GM06990 (cell line): ENCODE data around the gene SPRY2.

ENCODE experiments used
- DNase-seq: peaks from one replicate; pipeline ENCODE4 v3.0.0-alpha.2; 2011; ENCODE audit not compliant: insufficient read length; ENCODE audit errors: extremely low read depth
- H3K27me3 ChIP-seq: replicated peaks from 2 replicates; pipeline ENCODE4 v1.6.0; 2011; ENCODE audit warnings: low read length; ENCODE audit not compliant: control insufficient read depth, insufficient read depth
- H3K36me3 ChIP-seq: 2 replicates; pipeline ENCODE4 v1.5.1; 2011; ENCODE audit warnings: low read length; ENCODE audit not compliant: control insufficient read depth, insufficient read depth
- H3K4me3 ChIP-seq: replicated peaks from 2 replicates; pipeline ENCODE4 v1.5.1; 2011; ENCODE audit warnings: low read depth, mild to moderate bottlenecking, control low read depth, low read length
- TF ChIP-seq, protein P1 (sequence below): IDR thresholded peaks from 2 replicates; pipeline ENCODE4 v1.5.1; 2011; ENCODE audit warnings: low read length, control low read depth, mild to moderate bottlenecking, inconsistent platforms; ENCODE audit not compliant: insufficient read depth, poor library complexity, severe bottlenecking

SPRY2 gene

GRCh38 chr13:80314711-80315653 is 25.9 kb downstream of the SPRY2 start:
- Histone ChIP-seq H3K36me3 (no peaks in the 10 kb centered on the region), H3K27me3 (no peaks in the 10 kb centered on the region), H3K4me3 (no peak overlapping the region)
- TF ChIP-seq, protein P1, sequence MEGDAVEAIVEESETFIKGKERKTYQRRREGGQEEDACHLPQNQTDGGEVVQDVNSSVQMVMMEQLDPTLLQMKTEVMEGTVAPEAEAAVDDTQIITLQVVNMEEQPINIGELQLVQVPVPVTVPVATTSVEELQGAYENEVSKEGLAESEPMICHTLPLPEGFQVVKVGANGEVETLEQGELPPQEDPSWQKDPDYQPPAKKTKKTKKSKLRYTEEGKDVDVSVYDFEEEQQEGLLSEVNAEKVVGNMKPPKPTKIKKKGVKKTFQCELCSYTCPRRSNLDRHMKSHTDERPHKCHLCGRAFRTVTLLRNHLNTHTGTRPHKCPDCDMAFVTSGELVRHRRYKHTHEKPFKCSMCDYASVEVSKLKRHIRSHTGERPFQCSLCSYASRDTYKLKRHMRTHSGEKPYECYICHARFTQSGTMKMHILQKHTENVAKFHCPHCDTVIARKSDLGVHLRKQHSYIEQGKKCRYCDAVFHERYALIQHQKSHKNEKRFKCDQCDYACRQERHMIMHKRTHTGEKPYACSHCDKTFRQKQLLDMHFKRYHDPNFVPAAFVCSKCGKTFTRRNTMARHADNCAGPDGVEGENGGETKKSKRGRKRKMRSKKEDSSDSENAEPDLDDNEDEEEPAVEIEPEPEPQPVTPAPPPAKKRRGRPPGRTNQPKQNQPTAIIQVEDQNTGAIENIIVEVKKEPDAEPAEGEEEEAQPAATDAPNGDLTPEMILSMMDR, result no peak
- DNase-seq, result no peak

DNA sequence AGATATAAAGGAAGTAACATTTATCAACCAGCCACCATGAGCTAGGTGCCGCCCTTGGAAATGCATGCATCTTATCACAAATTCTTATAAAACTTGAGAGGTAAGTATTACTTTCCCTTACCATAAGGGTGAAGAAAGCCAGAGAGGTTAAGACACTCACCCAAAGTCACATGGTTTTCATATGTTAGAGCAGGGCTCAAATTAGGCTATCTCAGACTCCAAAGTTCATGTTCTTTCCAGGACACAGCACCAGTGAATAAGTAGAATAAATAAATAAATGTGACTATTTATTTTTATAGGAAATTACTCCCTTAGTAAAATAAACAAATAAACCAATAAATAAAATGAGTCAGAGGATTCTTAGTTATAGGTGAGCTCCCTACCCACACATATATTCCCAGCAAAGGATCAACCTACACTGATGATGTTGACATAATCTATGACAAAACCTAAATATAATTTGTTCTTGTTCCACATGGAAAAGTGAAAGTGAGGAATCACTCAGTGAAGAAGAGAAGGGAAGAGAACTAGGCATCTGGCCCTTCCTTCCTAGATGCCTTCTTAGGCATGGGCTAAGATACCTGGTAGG is 27.2 kb downstream of the SPRY2 start:
- Histone ChIP-seq H3K27me3 (no peaks in the 10 kb centered on the region), H3K4me3 (no peak overlapping the region), H3K36me3 (no peaks in the 10 kb centered on the region)
- DNase-seq, result no peak
- TF ChIP-seq, protein P1, result no peak

- H3K4me3 ChIP-seq, result no peak overlapping the region
- no peaks in the 10 kb centered on the region for H3K36me3 ChIP-seq
- TF ChIP-seq, protein P1, result no peak
- no peaks in the 10 kb centered on the region for H3K27me3 ChIP-seq
- DNase-seq, result no peak
Observed at GRCh38 chr13:80312967-80313366, 28.0 kb downstream of the SPRY2 start.

- Histone ChIP-seq H3K4me3 (no peak overlapping the region), H3K27me3 (no peaks in the 10 kb centered on the region), H3K36me3 (no peaks in the 10 kb centered on the region)
- no peak for DNase-seq
- TF ChIP-seq, protein P1, result no peak
Observed at GRCh38 chr13:80312012-80312704, 28.8 kb downstream of the SPRY2 start.

DNA sequence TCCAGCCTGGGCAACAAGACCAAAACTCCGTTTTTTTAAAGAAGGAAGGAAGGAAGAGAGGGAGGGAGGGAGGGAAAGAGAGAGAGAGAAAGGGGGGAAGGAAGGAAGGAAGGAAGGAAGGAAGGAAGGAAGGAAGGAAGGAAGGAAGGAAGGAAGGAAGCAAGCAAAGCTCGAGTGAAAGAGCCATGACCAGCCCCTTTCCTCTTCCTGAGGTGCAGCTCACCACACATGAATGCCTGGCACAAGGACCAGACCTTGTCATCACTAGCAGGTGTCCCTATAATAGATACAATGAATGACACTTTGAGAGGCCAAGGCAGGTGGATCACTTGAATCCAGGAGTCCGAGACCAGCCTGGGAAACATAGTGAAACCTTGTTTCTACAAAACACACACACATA is 31.0 kb downstream of the SPRY2 start:
- H3K36me3 ChIP-seq, result no peaks in the 10 kb centered on the region
- H3K27me3 ChIP-seq, result no peaks in the 10 kb centered on the region
- DNase-seq, result no peak
- no peak overlapping the region for H3K4me3 ChIP-seq
- TF ChIP-seq, protein P1, result no peak
